GM12878 (cell line): ENCODE results near the gene MCEE.

ENCODE experiments used
- CREM ChIP-seq: IDR thresholded peaks from 2 replicates; pipeline ENCODE4 v1.6.1; 2014; ENCODE audit warnings: antibody characterized with exemption, low read depth
- POLR2A ChIP-seq: IDR thresholded peaks from 2 replicates; pipeline ENCODE4 v1.6.1; 2011; ENCODE audit warnings: low read depth, mild to moderate bottlenecking, low read length
- TF ChIP-seq, protein P1 (sequence below), 3 experiments: IDR thresholded peaks in 2 of 3; conservative IDR thresholded peaks in 1 of 3; 2 replicates each; pipeline ENCODE4 v1.5.1; 2011; ENCODE audit warnings: low read depth in 3 of 3, low read length in 3 of 3, mild to moderate bottlenecking in 3 of 3, control low read depth in 2 of 3, moderate library complexity in 2 of 3, inconsistent platforms in 1 of 3, mixed read lengths in 1 of 3; ENCODE audit not compliant: control insufficient read depth in 2 of 3, insufficient read depth in 1 of 3; ENCODE audit errors: extremely low read depth in 1 of 3

- TF ChIP-seq, protein P1, sequence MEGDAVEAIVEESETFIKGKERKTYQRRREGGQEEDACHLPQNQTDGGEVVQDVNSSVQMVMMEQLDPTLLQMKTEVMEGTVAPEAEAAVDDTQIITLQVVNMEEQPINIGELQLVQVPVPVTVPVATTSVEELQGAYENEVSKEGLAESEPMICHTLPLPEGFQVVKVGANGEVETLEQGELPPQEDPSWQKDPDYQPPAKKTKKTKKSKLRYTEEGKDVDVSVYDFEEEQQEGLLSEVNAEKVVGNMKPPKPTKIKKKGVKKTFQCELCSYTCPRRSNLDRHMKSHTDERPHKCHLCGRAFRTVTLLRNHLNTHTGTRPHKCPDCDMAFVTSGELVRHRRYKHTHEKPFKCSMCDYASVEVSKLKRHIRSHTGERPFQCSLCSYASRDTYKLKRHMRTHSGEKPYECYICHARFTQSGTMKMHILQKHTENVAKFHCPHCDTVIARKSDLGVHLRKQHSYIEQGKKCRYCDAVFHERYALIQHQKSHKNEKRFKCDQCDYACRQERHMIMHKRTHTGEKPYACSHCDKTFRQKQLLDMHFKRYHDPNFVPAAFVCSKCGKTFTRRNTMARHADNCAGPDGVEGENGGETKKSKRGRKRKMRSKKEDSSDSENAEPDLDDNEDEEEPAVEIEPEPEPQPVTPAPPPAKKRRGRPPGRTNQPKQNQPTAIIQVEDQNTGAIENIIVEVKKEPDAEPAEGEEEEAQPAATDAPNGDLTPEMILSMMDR (IDR thresholded peaks at IDR 0.05 in 2 of 3, conservative IDR thresholded peaks at IDR 0.05 in 1 of 3; ENCODE audit: control insufficient read depth in 2 of 3, extremely low read depth in 1 of 3, insufficient read depth in 1 of 3, low read depth in 3 of 3, low read length in 3 of 3) = no peak
- no peak for TF ChIP-seq CREM
- TF ChIP-seq POLR2A = no peak
Measured at GRCh38 chr2:71143782-71144181, 13.8 kb upstream of the MCEE start.
